H1 (cell line): Measurements from ENCODE around the gene BATF2. TPM values are rescaled to one million over a fixed set of nuclear protein-coding genes. Genes with fewer than 3 reads are reported as not detected.

Experiments used
- BACH1 ChIP-seq: IDR thresholded peaks from 2 replicates; pipeline ENCODE4 v1.6.1; 2012; ENCODE audit warnings: low read length, improper control_type of control experiment
- polyA plus RNA-seq, 7 experiments: library from polyadenylated mRNA; depleted of rRNA in 3 of 7; stranded (reverse) in 5 of 7; unstranded in 2 of 7; fragments of >200 nt in 5 of 7; fragments of 200-250 nt in 2 of 7; gene quantifications; 1 replicate in 5 of 7; 2 replicates in 1 of 7; 4 replicates in 1 of 7; pipeline versions ENCODE4 v1.2.1 to v1.2.3, GENCODE V29; 2011 to 2013; ENCODE audit warnings: missing spikeins in 2 of 7, mixed read lengths in 2 of 7
- total RNA-seq: library from RNA; stranded (reverse); fragmentation: NEBNext Ultra II Directional; extraction: Animal tissue kit (Norgen Biotek cat#: 25700); gene quantifications from 2 replicates; pipeline ENCODE4 v1.2.1, GENCODE V29; 2021
- TF ChIP-seq, protein P1 (sequence below), 3 experiments: IDR thresholded peaks; 1 replicate in 2 of 3; 2 replicates in 1 of 3; pipeline versions ENCODE4 v1.5.1 to v1.6.1; 2011; ENCODE audit warnings: low read length in 3 of 3, mild to moderate bottlenecking in 3 of 3, inconsistent platforms in 2 of 3, low read depth in 1 of 3, moderate library complexity in 1 of 3; ENCODE audit not compliant: insufficient read depth in 1 of 3; ENCODE audit errors: control extremely low read depth in 1 of 3

Gene BATF2
- total and polyA plus RNA-seq, 2 of the 8 experiments (the other 6 are each of a cell fraction or from before 2014, with no cell fraction given): 1.4 to 3.1 TPM

DNA sequence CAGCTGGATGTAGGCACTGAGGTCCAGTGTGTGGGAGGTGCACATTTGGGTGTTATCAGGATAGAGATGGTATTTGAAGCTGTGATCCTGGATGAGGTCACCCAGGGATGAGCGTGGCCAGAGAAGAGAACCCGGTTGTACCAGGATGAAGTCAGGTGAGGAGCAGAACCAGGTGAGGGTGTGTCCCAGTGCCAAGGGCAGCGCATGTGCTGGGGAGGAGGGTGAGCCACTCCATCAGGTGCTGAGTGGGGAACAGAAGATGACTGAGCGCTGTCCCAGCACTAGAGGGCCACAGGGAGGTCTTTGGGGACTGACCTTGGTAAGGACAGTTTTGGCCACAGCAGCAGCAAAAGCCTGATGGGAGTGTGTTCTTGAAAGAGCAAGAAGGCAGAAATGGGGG is 19.9 kb upstream of the BATF2 start (continued):
- TF ChIP-seq, protein P1, sequence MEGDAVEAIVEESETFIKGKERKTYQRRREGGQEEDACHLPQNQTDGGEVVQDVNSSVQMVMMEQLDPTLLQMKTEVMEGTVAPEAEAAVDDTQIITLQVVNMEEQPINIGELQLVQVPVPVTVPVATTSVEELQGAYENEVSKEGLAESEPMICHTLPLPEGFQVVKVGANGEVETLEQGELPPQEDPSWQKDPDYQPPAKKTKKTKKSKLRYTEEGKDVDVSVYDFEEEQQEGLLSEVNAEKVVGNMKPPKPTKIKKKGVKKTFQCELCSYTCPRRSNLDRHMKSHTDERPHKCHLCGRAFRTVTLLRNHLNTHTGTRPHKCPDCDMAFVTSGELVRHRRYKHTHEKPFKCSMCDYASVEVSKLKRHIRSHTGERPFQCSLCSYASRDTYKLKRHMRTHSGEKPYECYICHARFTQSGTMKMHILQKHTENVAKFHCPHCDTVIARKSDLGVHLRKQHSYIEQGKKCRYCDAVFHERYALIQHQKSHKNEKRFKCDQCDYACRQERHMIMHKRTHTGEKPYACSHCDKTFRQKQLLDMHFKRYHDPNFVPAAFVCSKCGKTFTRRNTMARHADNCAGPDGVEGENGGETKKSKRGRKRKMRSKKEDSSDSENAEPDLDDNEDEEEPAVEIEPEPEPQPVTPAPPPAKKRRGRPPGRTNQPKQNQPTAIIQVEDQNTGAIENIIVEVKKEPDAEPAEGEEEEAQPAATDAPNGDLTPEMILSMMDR (IDR thresholded peaks at IDR 0.05; ENCODE audit: control extremely low read depth in 1 of 3, insufficient read depth in 1 of 3, low read depth in 1 of 3, low read length in 3 of 3): peak; percentile 34 to 48 (median 35); a peak in 3 of 4 replicates
- no peak for TF ChIP-seq BACH1
- TF ChIP-seq, all 59 proteins: peak for 2
